Fibroblast of villous mesenchyme (primary cell): Measurements from ENCODE around the gene HIPK4. TPM values are rescaled to one million over a fixed set of nuclear protein-coding genes. Genes with fewer than 3 reads are reported as not detected.
A peak's percentile ranks its signal among the peaks of the same experiment; 100 is the strongest.

Source experiments
- DNase-seq: peaks from one replicate; pipeline ENCODE4 v3.0.0-alpha.2; 2010; ENCODE audit warnings: low read depth
- H3K4me3 ChIP-seq: 2 replicates; pipeline ENCODE4 v1.5.1; 2011; ENCODE audit warnings: low read depth, mild to moderate bottlenecking, low read length
- total RNA-seq: library from RNA; depleted of rRNA; stranded (reverse); fragments of >200 nt; gene quantifications from 2 replicates; pipeline ENCODE4 v1.2.3, GENCODE V29; 2012
- TF ChIP-seq, protein P1 (sequence below): IDR thresholded peaks from 2 replicates; pipeline ENCODE4 v1.5.1; 2012; ENCODE audit warnings: low read depth, mild to moderate bottlenecking, low read length; ENCODE audit not compliant: insufficient read depth

HIPK4 gene
- total RNA-seq, 1 donor = under 0.01 TPM

GRCh38 chr19:40419780-40420179, 29.8 kb upstream of the HIPK4 start:
- TF ChIP-seq, protein P1, sequence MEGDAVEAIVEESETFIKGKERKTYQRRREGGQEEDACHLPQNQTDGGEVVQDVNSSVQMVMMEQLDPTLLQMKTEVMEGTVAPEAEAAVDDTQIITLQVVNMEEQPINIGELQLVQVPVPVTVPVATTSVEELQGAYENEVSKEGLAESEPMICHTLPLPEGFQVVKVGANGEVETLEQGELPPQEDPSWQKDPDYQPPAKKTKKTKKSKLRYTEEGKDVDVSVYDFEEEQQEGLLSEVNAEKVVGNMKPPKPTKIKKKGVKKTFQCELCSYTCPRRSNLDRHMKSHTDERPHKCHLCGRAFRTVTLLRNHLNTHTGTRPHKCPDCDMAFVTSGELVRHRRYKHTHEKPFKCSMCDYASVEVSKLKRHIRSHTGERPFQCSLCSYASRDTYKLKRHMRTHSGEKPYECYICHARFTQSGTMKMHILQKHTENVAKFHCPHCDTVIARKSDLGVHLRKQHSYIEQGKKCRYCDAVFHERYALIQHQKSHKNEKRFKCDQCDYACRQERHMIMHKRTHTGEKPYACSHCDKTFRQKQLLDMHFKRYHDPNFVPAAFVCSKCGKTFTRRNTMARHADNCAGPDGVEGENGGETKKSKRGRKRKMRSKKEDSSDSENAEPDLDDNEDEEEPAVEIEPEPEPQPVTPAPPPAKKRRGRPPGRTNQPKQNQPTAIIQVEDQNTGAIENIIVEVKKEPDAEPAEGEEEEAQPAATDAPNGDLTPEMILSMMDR = no peak
- no peak for DNase-seq
- no peak overlapping the region for H3K4me3 ChIP-seq

GRCh38 chr19:40419066-40419612, 29.2 kb upstream of the HIPK4 start:
- no peak overlapping the region for H3K4me3 ChIP-seq
- TF ChIP-seq, protein P1 = no peak
- DNase-seq = no peak

DNA sequence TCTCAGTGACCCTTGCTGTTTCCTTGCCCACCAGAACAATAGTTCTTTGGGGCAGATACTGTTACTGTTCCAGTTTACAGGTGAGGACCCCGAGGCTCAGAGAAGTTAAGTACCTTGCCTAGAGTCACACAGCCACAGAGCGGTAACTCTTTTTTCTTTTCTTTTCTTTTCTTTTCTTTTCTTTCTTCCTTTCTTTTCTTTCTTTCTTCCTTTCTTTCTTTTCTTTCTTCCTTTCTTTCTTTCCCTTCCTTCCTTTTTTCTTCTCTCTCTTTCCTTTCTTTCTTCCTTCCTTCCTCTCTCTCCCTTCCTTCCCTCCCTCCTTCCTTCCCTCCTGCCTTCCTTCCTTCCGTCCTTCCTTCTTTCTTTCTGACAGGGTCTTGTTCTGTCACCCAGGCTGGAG, 28.1 kb upstream of the HIPK4 start:
- TF ChIP-seq, protein P1 = no peak
- no peak for DNase-seq
- no peak overlapping the region for H3K4me3 ChIP-seq

- H3K4me3 ChIP-seq = no peak overlapping the region
- no peak for DNase-seq
- TF ChIP-seq, protein P1 = no peak
These were observed 27.6 kb upstream of the HIPK4 start for GRCh38 chr19:40417643-40417981.

DNA sequence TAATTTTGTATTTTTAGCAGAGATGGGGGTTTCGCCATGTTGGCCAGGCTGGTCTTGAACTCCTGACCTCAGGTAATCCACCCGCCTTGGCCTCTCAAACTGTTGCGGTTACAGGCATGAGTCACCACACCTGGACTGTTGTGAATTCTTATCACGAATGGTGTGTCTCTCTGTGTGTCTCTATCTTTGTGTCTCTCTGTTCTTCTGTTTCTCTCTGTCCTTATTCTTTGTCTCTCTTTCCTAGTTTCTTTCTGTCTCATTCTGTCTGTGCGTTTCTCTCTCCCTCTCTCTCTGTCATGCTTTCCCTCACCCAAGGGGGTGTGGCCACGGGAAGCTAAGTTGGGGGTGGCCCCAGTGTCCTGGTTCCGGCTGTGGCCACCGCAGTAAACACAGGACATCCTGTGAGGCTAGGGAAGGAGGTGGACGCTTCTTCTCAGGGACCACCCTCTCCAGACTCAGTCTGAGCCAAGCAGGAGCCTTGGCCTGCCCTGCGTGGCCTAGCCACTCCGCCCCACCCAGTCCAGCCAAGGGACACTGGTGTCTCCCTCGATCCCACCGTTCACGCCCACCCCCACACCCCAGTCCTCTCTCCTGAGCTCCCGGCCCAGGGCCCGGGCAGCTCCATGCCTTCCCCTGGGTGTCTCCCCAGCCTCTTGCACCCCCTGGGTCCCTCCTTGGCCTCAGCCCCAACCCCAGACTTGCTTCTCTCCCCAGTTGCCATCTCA, 27.1 kb upstream of the HIPK4 start:
- TF ChIP-seq, protein P1 = no peak
- peak; percentile 46 for DNase-seq
- no peak overlapping the region for H3K4me3 ChIP-seq

DNA sequence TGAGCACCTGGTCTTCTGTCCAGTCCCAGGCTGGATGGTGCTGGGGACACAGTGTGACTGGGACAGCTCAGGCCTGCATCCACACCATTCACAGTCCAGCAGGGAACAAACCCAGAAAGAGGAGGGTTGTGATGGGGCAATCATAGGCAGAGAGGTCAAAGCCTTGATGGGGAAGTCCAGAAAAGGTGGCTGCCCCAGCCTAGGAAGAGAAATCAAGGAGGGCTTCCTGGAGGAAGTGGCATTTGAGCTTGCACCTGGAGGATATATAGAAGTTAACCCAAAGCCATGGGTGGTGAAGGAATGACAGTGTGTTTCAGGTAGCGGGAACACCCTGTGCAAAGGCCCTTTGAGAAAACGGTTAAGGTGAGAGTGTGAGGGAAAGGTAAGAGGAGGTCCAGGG, 25.8 kb upstream of the HIPK4 start:
- TF ChIP-seq, protein P1 = no peak
- no peak for DNase-seq

More for the DNA sequence above, 25.8 kb upstream of the HIPK4 start:
- no peak overlapping the region for H3K4me3 ChIP-seq
